COLO668 (cell line): ENCODE measurements around the gene CENPF.
"Not testable (repeated sequence)": the region's sequence is repeated elsewhere in the genome, so short reads cannot be mapped to it uniquely, and the experiment has no call there.

Experiments used
- DNase-seq: peaks from one replicate; lab custom pipeline; 2025; ENCODE audit not compliant: unreplicated experiment; lab: John Stamatoyannopoulos, UW

The CENPF gene

DNA sequence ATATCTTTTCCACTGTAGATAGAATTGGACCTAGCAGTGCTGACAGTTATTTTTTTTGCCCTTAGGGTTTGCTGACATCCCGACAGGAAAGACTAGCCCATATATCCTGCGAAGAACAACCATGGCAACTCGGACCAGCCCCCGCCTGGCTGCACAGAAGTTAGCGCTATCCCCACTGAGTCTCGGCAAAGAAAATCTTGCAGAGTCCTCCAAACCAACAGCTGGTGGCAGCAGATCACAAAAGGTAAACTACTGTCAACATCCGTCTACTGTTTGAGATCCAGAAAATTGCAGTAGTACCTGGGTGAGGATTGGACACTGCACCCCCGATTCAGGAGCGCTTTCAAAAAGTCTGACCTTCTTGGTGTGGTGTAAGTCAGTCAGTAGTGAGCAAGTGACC is 55.8 kb downstream of the CENPF start:
- no peak for DNase-seq

GRCh38 chr1:214660190-214660589 is 57.2 kb downstream of the CENPF start:
- DNase-seq = no peak

DNA sequence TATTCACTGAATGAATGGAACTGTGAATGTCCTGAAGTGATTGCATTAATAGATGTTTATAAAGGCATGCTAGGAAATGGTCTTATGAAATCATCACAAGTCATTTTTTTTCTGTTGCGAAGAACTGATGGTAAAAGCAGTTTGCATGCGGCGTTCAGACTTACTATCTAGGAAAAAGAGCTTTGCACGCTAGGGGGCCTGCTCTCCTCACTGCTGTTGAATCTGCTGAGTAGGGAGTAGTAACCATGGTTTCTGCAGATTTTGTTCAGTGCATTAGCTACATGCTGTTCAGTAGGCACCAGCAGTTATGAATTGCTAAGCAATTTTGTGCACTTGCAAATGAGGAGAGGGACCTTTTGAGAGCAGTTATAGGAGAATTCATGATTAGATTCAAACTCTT is 57.9 kb downstream of the CENPF start:
- DNase-seq = no peak

- no peak for DNase-seq
Measured at GRCh38 chr1:214662223-214662785, 59.3 kb downstream of the CENPF start.

DNA sequence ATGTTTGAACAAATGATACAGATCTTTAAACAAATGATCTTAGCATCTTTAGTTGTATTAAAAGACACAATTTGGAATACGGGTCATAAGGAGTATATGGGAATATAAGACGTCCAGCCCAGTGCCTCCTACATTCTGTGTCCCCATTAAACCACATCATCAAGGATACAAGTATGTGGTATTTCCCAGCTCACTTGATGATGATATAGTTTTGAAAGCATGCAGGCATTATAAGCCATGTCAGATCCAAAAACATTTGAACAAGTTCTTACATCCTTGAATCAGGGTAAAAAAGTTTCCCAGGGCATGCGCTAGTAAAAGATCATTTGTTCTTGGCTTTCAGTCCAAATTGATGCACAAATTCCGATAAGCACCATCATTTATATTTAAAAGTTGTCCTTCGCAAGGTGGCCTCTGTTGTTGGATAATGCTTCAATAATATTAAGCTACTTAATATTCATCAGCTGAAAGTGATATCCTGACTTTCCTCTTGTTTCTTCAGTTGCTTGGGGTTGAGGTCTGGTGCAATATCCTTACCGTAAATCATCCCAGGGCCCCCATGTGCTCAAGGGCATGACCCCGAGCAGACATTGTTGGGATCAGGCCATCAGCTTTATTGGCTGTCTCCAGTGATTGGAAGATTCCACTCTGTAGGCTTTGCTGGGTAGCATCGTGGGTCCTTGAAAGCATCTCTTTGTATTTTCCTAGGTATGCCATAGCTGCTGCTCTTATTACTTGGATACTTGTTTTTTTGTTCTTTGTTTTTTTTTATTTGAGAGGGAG is 61.8 kb downstream of the CENPF start:
- no peak for DNase-seq

GRCh38 chr1:214665606-214666110 is 62.7 kb downstream of the CENPF start:
- DNase-seq = no peak

DNA sequence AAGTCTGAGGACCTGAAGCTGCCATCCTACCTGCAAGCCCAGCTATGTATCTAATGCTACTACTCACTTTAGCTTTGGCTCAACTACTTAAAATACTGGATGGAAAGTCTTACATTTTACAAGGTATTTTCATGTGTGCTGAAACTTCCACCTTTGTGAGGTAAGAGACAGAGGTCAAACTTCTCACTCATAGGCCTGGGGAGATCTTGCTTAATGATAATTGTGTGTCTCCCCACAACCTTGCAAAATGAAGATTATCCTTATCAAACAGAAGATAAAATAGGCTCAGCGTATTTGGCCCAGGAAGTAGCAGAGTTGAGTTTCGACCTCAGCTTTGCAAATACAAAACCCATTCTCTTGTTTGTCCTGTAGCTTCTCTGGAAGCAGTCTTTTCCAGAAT is 63.7 kb downstream of the CENPF start:
- DNase-seq = no peak

DNA sequence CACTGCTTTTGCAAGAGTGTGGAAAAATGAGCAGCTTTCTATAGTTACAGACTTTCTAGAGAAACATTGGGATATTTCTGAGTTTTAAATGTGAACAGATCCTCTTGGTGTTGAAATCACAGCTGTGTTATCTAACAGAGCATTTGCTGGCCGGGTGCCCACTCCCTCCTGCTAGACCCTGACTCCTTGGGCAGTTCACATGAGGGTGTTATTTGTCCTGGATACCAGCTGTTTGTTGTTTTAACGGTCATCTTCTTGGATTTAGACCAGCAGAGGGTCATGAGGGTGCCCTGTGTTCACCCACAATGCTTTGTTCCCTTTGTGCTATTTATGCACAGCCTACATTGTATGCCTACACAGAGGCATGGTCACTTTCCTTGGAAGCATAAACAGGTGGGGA is 67.1 kb downstream of the CENPF start:
- no peak for DNase-seq

GRCh38 chr1:214673029-214673428 is 70.0 kb downstream of the CENPF start:
- DNase-seq = not testable (repeated sequence)

DNA sequence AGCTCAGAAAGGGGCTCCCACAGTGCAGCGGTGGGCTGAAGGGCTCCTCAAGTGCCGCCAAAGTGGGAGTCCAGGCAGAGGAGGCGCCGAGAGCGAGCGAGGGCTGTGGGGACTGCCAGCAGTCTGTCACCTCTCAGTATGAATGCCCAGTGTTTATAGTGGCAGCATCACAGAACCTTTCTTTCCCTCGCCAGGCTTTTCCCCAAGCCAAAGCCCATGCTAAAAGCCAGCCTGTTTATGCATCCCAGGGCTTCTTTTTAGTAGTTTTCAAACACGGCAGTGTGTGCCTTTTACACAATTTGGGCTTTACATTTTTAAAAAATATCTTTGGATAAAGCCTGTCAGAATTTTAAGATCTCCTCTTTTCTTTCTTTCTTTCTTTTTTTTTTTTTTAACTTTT is 70.6 kb downstream of the CENPF start:
- DNase-seq = no peak

DNA sequence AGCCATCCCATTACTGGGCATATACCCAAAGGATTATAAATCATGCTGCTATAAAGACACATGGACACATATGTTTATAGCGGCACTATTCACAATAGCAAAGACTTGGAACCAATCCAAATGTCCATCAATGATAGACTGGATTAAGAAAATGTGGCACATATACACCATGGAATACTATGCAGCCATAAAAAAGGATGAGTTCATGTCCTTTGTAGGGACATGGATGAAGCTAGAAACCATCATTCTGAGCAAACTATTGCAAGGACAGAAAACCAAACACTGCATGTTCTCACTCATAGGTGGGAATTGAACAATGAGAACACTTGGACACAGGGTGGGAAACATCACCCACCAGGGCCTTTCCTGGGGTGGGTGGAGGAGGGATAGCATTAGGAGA is 72.5 kb downstream of the CENPF start:
- DNase-seq = not testable (repeated sequence)

GRCh38 chr1:214676747-214677146 is 73.8 kb downstream of the CENPF start:
- no peak for DNase-seq

GRCh38 chr1:214677945-214678344 is 75.0 kb downstream of the CENPF start:
- DNase-seq = no peak

- no peak for DNase-seq
Measured at GRCh38 chr1:214678386-214678785, 75.4 kb downstream of the CENPF start.

GRCh38 chr1:214683621-214684020 is 80.6 kb downstream of the CENPF start:
- no peak for DNase-seq

DNA sequence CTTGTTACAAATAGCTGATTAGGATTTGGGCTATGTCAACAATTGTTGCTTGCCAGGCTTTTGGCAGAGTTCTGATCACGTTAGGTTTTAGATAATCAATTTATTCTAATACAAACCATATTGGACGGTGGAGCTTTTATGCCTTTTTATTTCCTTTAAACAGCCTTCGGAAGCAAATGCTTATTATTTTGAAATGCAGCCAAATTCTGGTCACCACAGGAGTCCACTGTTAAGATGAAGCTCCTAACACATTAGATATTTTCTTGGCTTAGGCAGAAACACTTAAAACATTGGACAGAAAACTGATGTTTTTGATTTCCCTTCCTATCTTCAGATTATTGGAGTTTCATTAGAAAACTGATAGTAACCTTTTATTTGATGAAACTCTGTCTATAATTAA is 82.9 kb downstream of the CENPF start:
- no peak for DNase-seq

- no peak for DNase-seq
Measured at GRCh38 chr1:214686497-214686896, 83.5 kb downstream of the CENPF start.

GRCh38 chr1:214688891-214689290 is 85.9 kb downstream of the CENPF start:
- DNase-seq = no peak

- no peak for DNase-seq
Measured at GRCh38 chr1:214694769-214695168, 91.8 kb downstream of the CENPF start.

GRCh38 chr1:214698559-214698958 is 95.6 kb downstream of the CENPF start:
- no peak for DNase-seq

- no peak for DNase-seq
Measured at GRCh38 chr1:214700437-214700836, 97.4 kb downstream of the CENPF start.

DNA sequence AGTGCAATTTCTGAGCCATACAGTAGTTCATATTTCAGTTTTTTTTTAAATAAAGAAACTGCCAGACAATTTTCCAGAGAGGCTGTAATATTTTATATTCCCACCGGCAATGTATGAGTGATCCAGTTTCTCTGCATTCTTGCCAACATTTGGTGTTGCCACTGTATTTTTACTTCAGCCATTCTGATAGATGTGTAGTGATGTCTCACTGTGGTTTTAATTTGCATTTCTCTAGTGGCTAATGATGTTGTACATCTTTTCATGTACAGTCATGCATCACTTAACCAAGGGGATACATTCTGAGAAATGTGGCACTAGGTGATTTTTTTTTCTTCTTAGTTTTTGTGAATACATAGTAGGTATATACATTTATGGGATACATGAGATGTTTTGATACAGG is 99.6 kb downstream of the CENPF start:
- DNase-seq = no peak
